Measurements from ENCODE around the gene TRIM75.
"Not testable (repeated sequence)": the region's sequence is repeated elsewhere in the genome, so short reads cannot be mapped to it uniquely, and the experiment has no call there.

Gene TRIM75
- 0 reads per million in 2 donors for total RNA-seq

DNA sequence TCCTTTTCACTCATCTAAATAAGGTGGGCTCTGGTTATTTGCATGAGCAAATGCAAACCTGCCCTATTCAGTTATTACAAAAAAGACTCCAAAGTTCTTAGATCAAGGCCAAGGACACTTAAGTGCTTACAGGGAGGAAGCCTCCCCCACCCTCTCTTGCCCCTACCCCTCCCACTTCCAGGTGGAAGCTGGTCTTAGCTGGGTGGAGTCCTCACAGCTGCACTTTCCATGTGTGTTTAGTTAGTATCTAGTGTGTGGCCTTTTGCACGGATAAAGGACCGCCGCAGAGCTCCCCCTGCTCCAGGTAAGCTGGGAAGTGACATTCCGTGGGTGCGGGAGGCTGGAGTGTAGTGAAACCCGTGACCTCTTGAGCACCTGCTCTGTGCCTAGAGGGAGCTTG lies at the start of gene TRIM75:
Gene TRIM75 (plus strand): TSS at position 222 of the 400 bp plus-strand sequence. CDS start 5,282 bp downstream, outside the sequence.
- no peak for DNase-seq

GRCh38 chr4:165005352-165005925 lies 48.2 kb upstream of the TRIM75 start:
- no peak for DNase-seq

DNA sequence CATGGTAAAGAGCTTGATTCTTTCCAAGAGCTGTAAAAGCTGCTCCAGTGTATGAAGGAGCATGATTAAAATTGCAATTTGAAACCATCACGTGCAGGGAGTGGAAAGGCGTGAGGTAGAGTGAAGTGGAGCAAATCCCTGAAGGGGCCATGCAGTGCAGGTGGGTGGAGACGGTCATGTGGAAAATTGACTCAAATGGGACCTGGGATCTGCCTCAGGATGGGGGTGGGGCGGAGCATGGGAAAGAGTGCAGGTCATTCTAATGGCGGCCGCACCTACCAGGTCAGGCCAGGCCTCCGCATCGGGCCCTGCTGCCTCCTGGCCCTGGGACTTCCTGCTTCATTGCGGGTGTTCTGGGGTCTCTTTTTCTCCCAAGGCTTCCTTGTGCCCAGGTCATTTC lies 47.2 kb upstream of the TRIM75 start:
- DNase-seq, result no peak

GRCh38 chr4:165006886-165007285 lies 46.8 kb upstream of the TRIM75 start:
- DNase-seq, result no peak

DNA sequence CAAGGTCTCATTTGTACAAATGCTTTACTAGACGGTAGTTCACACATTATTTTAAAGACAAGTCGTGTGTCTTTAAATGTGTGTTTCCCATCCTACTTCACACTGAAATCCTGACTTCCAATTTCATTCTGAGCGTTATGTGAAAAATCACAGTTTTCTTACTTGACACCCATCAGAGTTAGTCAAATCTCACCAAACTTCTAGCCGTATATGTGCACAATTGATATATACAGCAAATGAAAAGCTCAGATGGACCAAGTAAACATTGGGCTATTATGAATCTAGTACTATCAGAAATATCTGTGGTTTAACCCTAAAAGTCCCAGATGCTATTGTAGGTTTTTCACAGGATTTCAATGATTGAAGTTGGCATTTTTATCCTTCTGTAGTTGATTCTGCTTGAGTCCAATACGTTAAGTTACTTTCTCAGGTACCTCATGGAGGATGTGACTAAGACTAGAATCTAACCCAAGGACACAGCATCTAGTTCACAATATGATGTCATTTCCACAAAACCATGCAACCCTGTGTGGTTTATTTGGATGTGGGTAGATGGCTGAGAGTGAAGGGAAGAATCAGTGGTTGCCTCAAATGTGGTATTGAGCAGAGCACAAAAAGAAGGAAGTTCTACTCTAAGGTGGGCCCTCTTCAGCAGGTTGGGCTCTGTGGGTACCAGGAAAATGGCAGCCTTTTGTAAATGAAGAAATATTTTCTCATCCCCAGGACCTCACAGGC lies 44.0 kb upstream of the TRIM75 start:
- no peak for DNase-seq

GRCh38 chr4:165010487-165010886 lies 43.2 kb upstream of the TRIM75 start:
- no peak for DNase-seq

- DNase-seq, result no peak
These were observed 42.7 kb upstream of the TRIM75 start for GRCh38 chr4:165010991-165011390.

DNA sequence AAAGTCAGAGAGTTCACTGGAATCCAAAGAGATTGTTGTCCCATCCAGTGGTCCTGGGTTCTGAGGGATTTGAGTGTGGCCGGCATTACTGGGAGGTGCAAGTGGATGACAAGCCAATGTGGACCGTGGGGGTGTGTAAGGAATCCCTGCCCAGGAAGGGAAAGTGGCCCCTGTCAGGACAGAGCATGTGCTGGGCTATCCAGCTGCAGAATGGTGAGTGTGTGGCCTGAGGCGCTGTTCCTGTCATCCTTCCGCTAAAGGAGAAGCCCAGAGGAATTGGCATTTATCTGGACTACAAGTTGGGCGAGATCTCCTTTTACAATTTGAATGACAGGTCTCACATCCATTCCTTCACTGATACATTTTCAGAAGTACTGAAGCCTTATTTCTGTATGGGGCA lies 42.3 kb upstream of the TRIM75 start:
- no peak for DNase-seq

GRCh38 chr4:165013691-165014090 lies 40.0 kb upstream of the TRIM75 start:
- DNase-seq, result no peak

GRCh38 chr4:165016971-165017370 lies 36.7 kb upstream of the TRIM75 start:
- DNase-seq, result no peak

DNA sequence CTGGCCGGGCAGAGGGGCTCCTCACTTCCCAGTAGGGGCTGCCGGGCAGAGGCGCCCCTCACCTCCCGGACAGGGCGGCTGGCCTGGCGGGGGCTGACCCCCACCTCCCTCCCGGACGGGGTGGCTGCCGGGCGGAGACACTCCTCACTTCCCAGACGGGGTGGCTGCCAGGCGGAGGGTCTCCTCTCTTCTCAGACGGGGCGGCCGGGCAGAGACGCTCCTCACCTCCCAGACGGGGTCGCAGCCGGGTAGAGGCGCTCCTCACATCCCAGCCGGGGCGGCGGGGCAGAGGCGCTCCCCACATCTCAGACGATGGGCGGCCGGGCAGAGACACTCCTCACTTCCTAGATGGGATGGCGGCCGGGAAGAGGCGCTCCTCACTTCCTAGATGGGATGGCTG lies 33.7 kb upstream of the TRIM75 start:
- not testable (repeated sequence) for DNase-seq

- DNase-seq, result not testable (repeated sequence)
These were observed 27.9 kb upstream of the TRIM75 start for GRCh38 chr4:165025782-165026181.

DNA sequence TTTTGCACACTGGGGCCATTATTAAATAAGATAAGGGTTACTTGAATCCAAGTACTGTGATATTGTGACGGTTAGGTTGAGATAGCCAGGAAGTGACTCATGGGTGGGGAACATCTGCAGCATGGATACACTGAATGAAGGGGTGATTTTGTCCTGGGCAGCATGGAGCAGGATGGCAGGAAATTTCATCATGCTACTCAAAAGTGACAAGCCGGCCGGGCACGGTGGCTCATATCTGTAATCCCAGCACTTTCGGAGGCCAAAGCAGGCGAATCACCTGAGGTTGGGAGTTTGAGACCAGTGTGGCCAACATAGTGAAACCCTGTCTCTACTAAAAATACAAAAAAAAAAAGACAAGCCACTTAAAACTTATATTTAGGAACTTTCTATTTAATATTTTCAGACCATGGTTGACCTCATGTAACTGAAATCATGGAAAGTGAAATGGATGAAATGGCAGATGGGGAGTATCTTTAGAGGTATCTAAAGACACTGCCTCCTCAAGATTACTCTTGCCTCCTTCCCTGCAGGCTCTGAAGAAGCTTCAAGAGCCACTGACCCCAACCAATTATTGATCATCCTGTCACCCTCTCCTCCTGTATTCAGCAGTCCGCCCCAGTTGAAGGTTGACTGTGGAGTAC lies 25.8 kb upstream of the TRIM75 start:
- no peak for DNase-seq

DNA sequence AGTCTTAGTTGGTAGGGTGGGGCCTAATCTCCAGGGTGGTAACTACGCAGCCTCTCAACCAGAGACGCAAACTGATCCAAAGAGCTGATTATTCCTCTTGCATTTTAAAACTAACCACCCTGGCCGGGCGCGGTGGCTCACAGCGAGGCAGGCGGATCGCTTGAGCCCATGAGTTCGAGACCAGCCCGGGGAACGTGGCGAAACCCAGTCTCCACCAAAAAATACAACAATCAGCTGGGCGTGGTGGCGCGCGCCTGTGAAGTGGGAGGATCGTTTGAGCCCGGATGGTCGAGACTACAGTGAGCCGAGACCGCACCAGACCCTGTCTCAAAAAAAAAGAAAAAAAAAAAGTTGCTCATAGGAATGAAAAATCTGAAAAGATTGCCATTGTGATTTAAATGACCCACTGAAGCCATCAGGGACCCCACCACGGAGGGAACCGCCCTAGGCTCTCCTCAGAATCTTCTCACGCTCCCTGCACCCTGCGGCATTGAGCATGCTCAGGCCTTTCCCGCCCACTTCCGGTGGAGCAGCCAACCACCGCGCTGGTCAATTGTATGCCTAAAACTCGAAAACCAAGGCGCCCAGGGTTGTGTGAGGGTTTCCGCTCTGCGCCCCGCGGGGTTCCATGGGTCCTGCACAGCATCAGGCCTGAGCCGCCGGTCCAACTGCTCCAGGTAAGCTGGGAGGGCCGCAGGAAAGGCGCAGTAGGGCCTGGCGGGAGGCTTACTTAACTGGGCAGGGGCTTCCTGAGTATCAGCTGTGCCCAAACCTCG lies 22.0 kb upstream of the TRIM75 start, which contains the start of gene TRIM60:
Gene TRIM60 (plus strand): TSS at position 564 of the 776 bp plus-strand sequence. CDS start 8,074 bp downstream, outside the sequence.
- DNase-seq, result no peak

DNA sequence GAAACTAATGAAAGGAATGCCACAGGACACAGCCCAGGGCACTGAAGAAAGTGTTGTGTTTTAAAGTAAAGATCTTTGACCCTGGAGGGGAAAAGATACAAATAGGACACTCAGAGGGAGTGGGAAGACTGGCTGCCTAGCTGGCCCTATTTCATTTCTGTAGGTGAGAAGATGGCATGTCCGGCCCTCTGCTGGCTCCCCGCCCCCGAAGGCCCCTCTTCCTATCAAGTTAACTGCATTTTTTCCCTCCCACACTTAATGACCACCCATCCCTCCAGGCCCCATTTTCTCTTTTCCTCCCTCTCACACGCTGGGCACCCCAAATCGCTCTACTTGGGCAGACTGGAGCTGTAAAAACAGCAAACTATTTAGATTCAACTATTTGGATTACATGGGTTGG lies 5.5 kb upstream of the TRIM75 start:
- no peak for DNase-seq

DNA sequence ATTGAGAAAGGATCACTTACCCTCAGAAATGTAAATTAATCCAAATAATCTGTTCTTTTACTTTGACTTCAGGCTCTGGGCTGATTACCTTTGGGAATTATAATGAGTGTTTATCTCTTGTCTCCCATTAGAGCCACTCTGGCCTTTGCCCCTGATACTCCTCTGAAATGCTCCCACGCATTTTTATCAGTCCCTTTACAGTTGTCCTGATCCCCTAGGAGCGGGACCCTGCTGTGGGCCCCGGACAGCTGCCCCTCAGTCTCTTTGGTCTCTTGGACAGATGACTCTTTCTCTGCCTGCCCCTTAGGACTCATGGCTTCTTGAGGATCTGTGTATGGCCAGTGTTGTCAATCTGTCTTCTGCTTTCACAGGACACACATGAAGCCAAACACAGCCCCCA lies 1.0 kb upstream of the TRIM75 start:
- DNase-seq, result no peak

DNA sequence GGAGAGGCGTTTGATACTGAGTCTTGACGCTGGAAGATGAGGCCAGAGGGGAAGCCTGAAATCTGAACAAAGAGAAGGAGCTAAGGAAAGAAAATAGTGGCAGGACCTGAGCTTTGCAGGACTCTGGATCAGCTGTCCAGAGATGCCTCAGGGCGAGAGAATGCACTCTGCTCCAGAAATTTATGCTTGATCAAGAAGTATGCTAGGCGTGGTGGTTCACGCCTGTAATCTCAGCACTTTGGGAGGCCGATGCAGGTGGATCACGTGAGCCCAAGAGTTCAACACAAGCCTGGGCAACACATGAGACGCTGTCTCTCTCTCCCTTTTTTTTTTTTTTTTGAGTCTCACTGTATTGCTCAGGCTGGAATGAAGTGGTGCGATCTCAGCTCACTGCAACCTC lies 1.9 kb downstream of the TRIM75 start:
- DNase-seq, result no peak

DNA sequence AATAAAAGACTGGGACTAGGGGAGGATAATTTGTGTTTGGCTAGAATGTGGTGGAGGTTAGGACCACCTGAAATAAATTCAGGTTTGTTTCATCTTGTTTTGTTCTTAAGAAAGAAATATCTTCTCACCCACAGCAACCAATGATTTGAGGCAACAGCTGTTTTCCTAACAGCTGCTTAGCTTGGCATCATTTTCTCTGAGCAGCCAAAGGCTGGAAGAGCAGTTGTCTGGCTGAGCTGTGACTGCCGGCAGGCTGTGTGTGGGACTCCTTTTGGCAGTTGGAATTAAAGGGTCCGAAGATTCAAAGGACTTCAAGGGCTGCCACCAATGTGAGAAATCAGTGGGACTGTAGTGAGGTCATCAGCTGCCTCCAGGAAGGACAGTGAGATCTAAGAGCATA lies 5.0 kb downstream of the TRIM75 start:
- no peak for DNase-seq

GRCh38 chr4:165059386-165059785 lies 5.7 kb downstream of the TRIM75 start:
- no peak for DNase-seq

DNA sequence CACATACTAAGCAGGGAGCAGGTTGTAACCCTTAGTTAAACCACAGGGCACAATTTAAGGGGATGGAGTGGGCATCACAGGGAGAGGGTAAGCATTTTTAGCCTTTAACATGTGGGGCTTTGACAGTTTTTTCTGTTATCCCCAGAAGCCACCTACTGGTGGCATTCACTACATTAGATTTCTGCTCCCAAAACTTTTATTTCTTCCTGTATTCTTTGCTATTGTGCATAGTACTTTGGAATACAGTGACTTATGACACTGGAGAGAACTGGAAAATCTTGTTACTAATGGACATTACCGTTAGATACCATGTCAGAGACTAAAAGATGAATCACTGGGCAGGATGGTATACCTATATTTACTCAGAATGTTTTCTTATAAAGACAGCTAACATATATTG lies 7.3 kb downstream of the TRIM75 start:
- DNase-seq, result no peak

DNA sequence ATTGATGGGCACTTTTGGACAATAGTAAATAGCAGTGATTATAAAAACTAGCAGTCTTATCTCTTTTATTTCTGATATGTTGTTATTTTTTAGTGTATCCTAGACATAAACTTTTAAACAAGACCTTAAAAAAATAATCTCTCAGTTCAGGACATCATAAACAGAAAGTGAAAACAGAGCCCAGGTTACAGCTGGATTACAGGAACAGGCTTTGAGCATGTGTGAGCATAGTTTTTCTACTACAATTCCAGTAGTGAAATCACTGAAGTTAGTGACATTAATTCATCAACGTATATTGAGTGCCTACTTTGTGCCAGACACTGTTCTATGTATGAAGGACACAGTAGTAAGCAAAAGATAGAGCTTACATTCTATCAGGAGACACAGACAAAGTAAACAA lies 16.9 kb downstream of the TRIM75 start:
- no peak for DNase-seq

DNA sequence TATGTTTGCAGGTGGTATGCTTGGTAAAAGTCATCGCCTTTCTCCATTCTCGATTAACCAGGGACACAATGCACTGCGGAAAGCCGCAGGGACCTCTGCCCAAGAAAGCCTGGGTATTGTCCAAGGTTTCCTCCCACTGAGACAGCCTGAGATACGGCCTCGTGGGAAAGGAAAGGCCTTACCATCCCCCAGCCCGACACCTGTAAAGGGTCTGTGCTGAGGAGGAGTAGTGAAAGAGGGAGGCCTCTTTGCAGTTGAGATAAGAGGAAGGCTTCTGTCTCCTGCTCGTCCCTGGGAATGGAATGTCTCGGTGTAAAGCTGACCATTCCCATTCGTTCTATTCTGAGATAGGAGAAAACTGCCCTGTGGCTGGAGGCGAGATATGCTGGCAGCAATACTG lies 19.7 kb downstream of the TRIM75 start:
- DNase-seq, result not testable (repeated sequence)

DNA sequence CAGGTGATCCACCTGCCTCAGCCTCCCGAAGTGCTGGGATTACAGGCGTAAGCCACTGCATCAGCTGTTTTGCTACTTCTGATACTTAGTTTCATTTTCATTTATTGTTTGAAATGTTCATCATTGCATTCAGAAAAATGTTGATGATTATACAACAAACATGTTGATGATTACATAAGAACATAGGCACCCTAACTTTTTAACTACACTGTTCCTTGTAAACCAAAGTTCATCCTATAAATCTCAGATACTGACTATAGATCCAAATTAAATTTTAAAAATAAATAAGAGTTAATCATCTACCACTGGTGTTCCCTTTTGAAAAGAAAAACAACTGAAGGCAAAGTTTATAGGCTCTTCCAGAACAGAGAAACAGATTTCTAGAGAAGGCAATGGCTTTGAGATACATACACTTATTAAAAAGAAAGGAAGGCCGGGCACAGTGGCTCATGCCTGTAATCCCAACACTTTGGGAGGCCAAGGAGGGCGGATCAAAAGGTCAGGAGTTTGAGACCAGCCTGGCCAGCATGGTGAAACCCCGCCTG lies 23.4 kb downstream of the TRIM75 start:
- DNase-seq, result no peak

Measured in activated gamma-delta T cell (primary cell).